Endothelial cell of hepatic sinusoid (primary cell): ENCODE results near the gene ETFB.

Experiments used
- in situ Hi-C: cut with HindIII; loops from 2 replicates; pipeline ENCODE4 v1.10.0; 2017; ENCODE audit warnings: low sequenced_read_pairs

The ETFB gene

GRCh38 chr19:51331193-51331592 is 35.0 kb downstream of the ETFB start:
- in situ Hi-C loops, result loop anchor here (5.0 kb wide), 1 partner anchor 76 kb away; no protein-coding TSS in a partner anchor

GRCh38 chr19:51330366-51330765 is 35.8 kb downstream of the ETFB start:
- in situ Hi-C loops, result loop anchor here (5.0 kb wide), 1 partner anchor 77 kb away; no protein-coding TSS in a partner anchor

- in situ Hi-C loops, result no loop called here
These were observed 36.8 kb downstream of the ETFB start for GRCh38 chr19:51329411-51329810.

- in situ Hi-C loops, result no loop called here
These were observed 38.9 kb downstream of the ETFB start for GRCh38 chr19:51327066-51328001.

GRCh38 chr19:51326216-51327065 is 39.7 kb downstream of the ETFB start:
- in situ Hi-C loops, result no loop called here

GRCh38 chr19:51325161-51325976 is 40.8 kb downstream of the ETFB start:
- in situ Hi-C loops, result no loop called here

- in situ Hi-C loops, result no loop called here
These were observed 42.1 kb downstream of the ETFB start for GRCh38 chr19:51324167-51324481.

- in situ Hi-C loops, result no loop called here
These were observed 42.6 kb downstream of the ETFB start for GRCh38 chr19:51323481-51324166.

- in situ Hi-C loops, result no loop called here
These were observed 44.4 kb downstream of the ETFB start for GRCh38 chr19:51321799-51322198.

- in situ Hi-C loops, result no loop called here
These were observed 45.9 kb downstream of the ETFB start for GRCh38 chr19:51320280-51320657.

GRCh38 chr19:51319649-51320279 is 46.4 kb downstream of the ETFB start:
- in situ Hi-C loops, result no loop called here

- in situ Hi-C loops, result no loop called here
These were observed 47.2 kb downstream of the ETFB start for GRCh38 chr19:51318687-51319648.

- in situ Hi-C loops, result no loop called here
These were observed 48.2 kb downstream of the ETFB start for GRCh38 chr19:51317968-51318367.

- in situ Hi-C loops, result no loop called here
These were observed 48.8 kb downstream of the ETFB start for GRCh38 chr19:51317376-51317775.

- in situ Hi-C loops, result no loop called here
These were observed 49.5 kb downstream of the ETFB start for GRCh38 chr19:51316688-51317087.

GRCh38 chr19:51311351-51312257 is 54.6 kb downstream of the ETFB start, which contains the start of gene IGLON5:
Gene IGLON5, plus strand, starts transcription at chr19:51311644. Its CDS starts 204 bp downstream, at chr19:51311848.
- in situ Hi-C loops, result no loop called here

GRCh38 chr19:51305479-51305878 is 60.7 kb downstream of the ETFB start:
- in situ Hi-C loops, result no loop called here

- in situ Hi-C loops, result no loop called here
These were observed 64.9 kb downstream of the ETFB start for GRCh38 chr19:51301266-51301665.
